Endometrium (tissue), 2 donors: ENCODE measurements around the gene NRAS.

ENCODE experiments used
- FAIRE-seq: peaks from 2 replicates; lab custom pipeline; 2012; peaks lifted over from hg19 to GRCh38; lab: Jason Lieb, UNC
- donor health status: control.
- donor health status: control.

NRAS gene

GRCh38 chr1:114725230-114725629, 8.7 kb upstream of the NRAS start:
- no peak for FAIRE-seq

- FAIRE-seq = no peak
Observed at GRCh38 chr1:114723915-114724314, 7.3 kb upstream of the NRAS start.

- FAIRE-seq = no peak
Observed at GRCh38 chr1:114723457-114723856, 6.9 kb upstream of the NRAS start.

GRCh38 chr1:114720492-114720891, 3.9 kb upstream of the NRAS start:
- FAIRE-seq = no peak

- FAIRE-seq = no peak
Observed at GRCh38 chr1:114719424-114719787, 2.8 kb upstream of the NRAS start.

GRCh38 chr1:114718661-114719423, 2.3 kb upstream of the NRAS start:
- no peak for FAIRE-seq

- no peak for FAIRE-seq
Observed at GRCh38 chr1:114715952-114716303, 643 bp downstream of the NRAS start.

- no peak for FAIRE-seq
Observed at GRCh38 chr1:114712977-114713376, 3.6 kb downstream of the NRAS start.

- FAIRE-seq = no peak
Observed at GRCh38 chr1:114710360-114710759, 6.2 kb downstream of the NRAS start.

GRCh38 chr1:114707604-114708003, 9.0 kb downstream of the NRAS start:
- FAIRE-seq = no peak

GRCh38 chr1:114703242-114703641, 13.3 kb downstream of the NRAS start:
- FAIRE-seq = no peak

- FAIRE-seq = no peak
Observed at GRCh38 chr1:114702737-114703136, 13.8 kb downstream of the NRAS start.

- FAIRE-seq = no peak
Observed at GRCh38 chr1:114701931-114702330, 14.6 kb downstream of the NRAS start.

GRCh38 chr1:114700036-114700600, 16.5 kb downstream of the NRAS start:
- FAIRE-seq = no peak

- FAIRE-seq = no peak
Observed at GRCh38 chr1:114696810-114697209, 19.8 kb downstream of the NRAS start.

- FAIRE-seq = no peak
Observed at GRCh38 chr1:114695430-114696058, 21.0 kb downstream of the NRAS start, which contains the start of gene AMPD1. AMPD1 (minus strand) TSS chr1:114695546; CDS start chr1:114695471, 75 bp downstream.

- FAIRE-seq = no peak
Observed at GRCh38 chr1:114694540-114695310, 21.8 kb downstream of the NRAS start.

- no peak for FAIRE-seq
Observed at GRCh38 chr1:114692947-114693346, 23.6 kb downstream of the NRAS start.

GRCh38 chr1:114691061-114691460, 25.5 kb downstream of the NRAS start:
- FAIRE-seq = no peak

- no peak for FAIRE-seq
Observed at GRCh38 chr1:114690148-114690547, 26.4 kb downstream of the NRAS start.

GRCh38 chr1:114688526-114688925, 28.0 kb downstream of the NRAS start:
- FAIRE-seq = no peak

- no peak for FAIRE-seq
Observed at GRCh38 chr1:114685851-114686250, 30.7 kb downstream of the NRAS start.

- FAIRE-seq = no peak
Observed at GRCh38 chr1:114677691-114678090, 38.9 kb downstream of the NRAS start.
